Stomach (tissue), 9 donors: ENCODE results near the gene ZBTB37. TPM values are rescaled to one million over a fixed set of nuclear protein-coding genes. Genes with fewer than 3 reads are reported as not detected.

ENCODE experiments used
- DNase-seq, 2 donors: peaks; one replicate each; pipeline versions ENCODE4 v3.0.0 to v3.0.0-alpha.2; 2013 to 2019
- H3K27ac ChIP-seq, 5 donors: fragments of 200-600 bp in 4 of 5; sonication (generic) in 4 of 5; one replicate each; pipeline ENCODE4 v1.5.1; 2013 to 2019; ENCODE audit warnings: mild to moderate bottlenecking in 1 of 5, moderate library complexity in 1 of 5
- H3K27me3 ChIP-seq, 3 donors: fragments of 200-600 bp; sonication (generic); one replicate each; pipeline ENCODE4 v1.5.1; 2017 to 2019; ENCODE audit warnings: mixed run types in 1 of 3
- H3K36me3 ChIP-seq, 4 donors: fragments of 200-600 bp; sonication (generic); 1 replicate in 3 of 4; 2 replicates in 1 of 4; pipeline ENCODE4 v1.5.1; 2016 to 2019
- H3K4me1 ChIP-seq, 4 donors: fragments of 200-600 bp; sonication (generic); one replicate each; pipeline ENCODE4 v1.5.1; 2016 to 2019
- H3K4me3 ChIP-seq, 4 donors: fragments of 200-600 bp; sonication (generic) in 3 of 4; one replicate each; pipeline ENCODE4 v1.5.1; 2016 to 2019; ENCODE audit warnings: mild to moderate bottlenecking in 1 of 4
- H3K9me3 ChIP-seq, 4 donors: fragments of 200-600 bp; sonication (generic); one replicate each; pipeline ENCODE4 v1.5.1; 2016 to 2019
- EP300 ChIP-seq: sonication (generic); formaldehyde crosslinking; IDR thresholded peaks from one replicate; pipeline ENCODE4 v1.6.1; 2017; ENCODE audit warnings: antibody characterized with exemption
- POLR2A ChIP-seq, 4 donors: fragments of 450-650 bp; IDR thresholded peaks; one replicate each; pipeline ENCODE4 v1.6.1; 2016; ENCODE audit warnings: antibody characterized with exemption in 4 of 4, control low read depth in 2 of 4, mild to moderate bottlenecking in 1 of 4, moderate library complexity in 1 of 4
- POLR2AphosphoS5 ChIP-seq, 3 donors: sonication (generic); formaldehyde crosslinking; IDR thresholded peaks; one replicate each; pipeline ENCODE4 v1.6.1; 2016; ENCODE audit warnings: antibody characterized with exemption in 3 of 3
- WGBS, 5 donors: extraction: QIAGEN DNeasy Blood & Tissue Kit in 3 of 5; methylation state at CpG; one replicate each; pipeline versions ENCODE4 v1.1.5 to v1.1.7; 2013 to 2018; 5-methylcytosine and 5-hydroxymethylcytosine counted together
- intact Hi-C: fragments of 100-400 bp; cut with DNase I; formaldehyde crosslinking; loops from one replicate; pipeline ENCODE4 v1.15.1; 2023; ENCODE audit warnings: low total_unique reads
- polyA plus RNA-seq, 3 donors: library from polyadenylated mRNA; stranded (reverse); fragments of 200-250 nt; gene quantifications; one replicate each; pipeline ENCODE4 v1.2.3, GENCODE V29; 2013
- total RNA-seq, 5 donors: library from RNA; depleted of rRNA; stranded (reverse); fragments of >200 nt; gene quantifications; one replicate each; pipeline versions ENCODE4 v1.1.0 to v1.2.3, GENCODE V29; 2014 to 2016
- TF ChIP-seq, protein P1 (sequence below), 7 experiments: fragments of 450-650 bp in 4 of 7; fragments of 200-600 bp in 3 of 7; sonication (generic) in 3 of 7; IDR thresholded peaks; one replicate each; pipeline ENCODE4 v1.5.1; 2016 to 2019; ENCODE audit warnings: antibody characterized with exemption in 7 of 7, control low read depth in 2 of 7, mild to moderate bottlenecking in 1 of 7
- donor health status: healthy with polysubstance abuse.
- donor health status: Bipolar disorder and iron deficiency.
- donor health status: healthy.

Gene ZBTB37
- total and polyA plus RNA-seq, 8 donors, result 0.29 to 62.9 (median 5.6) TPM

DNA sequence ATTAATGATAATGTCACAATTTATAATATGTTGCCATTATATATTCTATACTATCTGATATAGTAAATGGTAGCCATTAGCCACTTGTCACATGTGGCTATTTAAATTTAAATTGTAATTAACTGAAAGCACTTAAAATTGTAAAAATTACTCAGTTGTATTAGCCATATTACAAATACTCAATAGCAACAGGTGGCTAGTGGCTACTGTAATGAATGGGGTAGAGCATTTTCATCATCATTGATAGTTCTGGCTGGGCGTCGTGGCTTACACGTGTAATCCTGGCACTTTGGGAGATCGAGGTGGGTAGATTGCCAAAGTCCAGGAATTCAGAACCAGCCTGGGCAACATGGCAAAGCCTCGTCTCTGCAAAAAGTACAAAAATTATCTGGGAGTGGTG, 16.5 kb downstream of the ZBTB37 start:
- no peaks in the 10 kb centered on the region for H3K9me3 ChIP-seq
- H3K36me3 ChIP-seq, result peaks cover 10 to 33% (median 25%) of the 10 kb centered on the region in 4 donors
- WGBS, 5 donors, result 90 to 95% (median 95%) methylated on average over 5 of the region's 5 CpGs
- H3K27ac ChIP-seq, result no peak overlapping the region
- no peaks in the 10 kb centered on the region for H3K27me3 ChIP-seq
- TF ChIP-seq POLR2A (IDR thresholded peaks at IDR 0.05) (no peak), EP300 (no peak), POLR2AphosphoS5 (IDR thresholded peaks at IDR 0.05) (no peak)
- TF ChIP-seq, protein P1, sequence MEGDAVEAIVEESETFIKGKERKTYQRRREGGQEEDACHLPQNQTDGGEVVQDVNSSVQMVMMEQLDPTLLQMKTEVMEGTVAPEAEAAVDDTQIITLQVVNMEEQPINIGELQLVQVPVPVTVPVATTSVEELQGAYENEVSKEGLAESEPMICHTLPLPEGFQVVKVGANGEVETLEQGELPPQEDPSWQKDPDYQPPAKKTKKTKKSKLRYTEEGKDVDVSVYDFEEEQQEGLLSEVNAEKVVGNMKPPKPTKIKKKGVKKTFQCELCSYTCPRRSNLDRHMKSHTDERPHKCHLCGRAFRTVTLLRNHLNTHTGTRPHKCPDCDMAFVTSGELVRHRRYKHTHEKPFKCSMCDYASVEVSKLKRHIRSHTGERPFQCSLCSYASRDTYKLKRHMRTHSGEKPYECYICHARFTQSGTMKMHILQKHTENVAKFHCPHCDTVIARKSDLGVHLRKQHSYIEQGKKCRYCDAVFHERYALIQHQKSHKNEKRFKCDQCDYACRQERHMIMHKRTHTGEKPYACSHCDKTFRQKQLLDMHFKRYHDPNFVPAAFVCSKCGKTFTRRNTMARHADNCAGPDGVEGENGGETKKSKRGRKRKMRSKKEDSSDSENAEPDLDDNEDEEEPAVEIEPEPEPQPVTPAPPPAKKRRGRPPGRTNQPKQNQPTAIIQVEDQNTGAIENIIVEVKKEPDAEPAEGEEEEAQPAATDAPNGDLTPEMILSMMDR (IDR thresholded peaks at IDR 0.05), result no peak
- no peak for DNase-seq
- peaks cover 0 to 11% (median 3%) of the 10 kb centered on the region in 4 donors for H3K4me1 ChIP-seq
- H3K4me3 ChIP-seq, result no peak overlapping the region
- intact Hi-C loops, result no loop called here

DNA sequence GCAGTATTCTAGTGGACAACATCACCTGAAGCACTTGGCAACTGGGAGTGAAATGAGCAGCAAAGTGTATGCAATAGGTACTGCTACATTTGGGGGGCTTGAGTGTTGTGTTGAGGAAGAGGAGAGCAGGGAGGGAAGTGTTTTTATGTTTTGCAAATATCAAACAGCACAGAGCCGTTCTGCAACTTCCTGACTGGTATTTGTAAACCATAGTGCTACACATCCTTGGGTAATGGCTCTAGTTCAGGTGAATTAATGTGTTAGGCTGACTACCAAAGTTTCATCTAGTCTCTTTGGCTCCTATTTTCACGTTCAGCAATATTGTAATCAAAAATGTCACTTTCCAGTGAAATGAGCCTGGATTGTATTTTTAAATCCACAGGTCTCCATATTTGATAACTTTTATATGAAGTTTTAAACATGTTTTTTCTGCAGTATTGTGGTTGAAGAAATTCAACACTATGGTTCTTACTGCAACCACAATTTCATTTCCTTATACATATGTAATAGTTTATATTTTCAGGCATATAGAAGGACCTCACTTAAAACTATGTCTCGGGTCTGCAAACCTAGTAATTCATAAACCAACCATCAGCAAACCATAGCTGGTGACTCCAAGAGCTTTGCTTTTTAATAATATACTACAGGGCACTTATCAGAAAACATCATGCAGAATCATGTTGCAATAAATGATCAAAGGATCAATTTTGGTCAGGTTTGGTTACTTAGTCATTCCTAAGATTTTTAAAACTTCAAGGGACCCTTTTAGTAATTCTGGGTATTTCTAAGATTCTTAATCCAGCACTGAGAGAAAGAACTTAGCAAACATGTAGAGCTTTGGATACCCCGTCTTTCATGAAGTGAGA, 18.8 kb downstream of the ZBTB37 start:
- intact Hi-C loops, result no loop called here
- no peak for DNase-seq
- peaks cover 10 to 30% (median 20%) of the 10 kb centered on the region in 4 donors for H3K36me3 ChIP-seq
- peaks cover 0 to 11% (median 3%) of the 10 kb centered on the region in 4 donors for H3K4me1 ChIP-seq
- H3K27me3 ChIP-seq, result no peaks in the 10 kb centered on the region
- TF ChIP-seq, protein P1 (IDR thresholded peaks at IDR 0.05), result no peak
- TF ChIP-seq POLR2A (IDR thresholded peaks at IDR 0.05) (no peak), EP300 (no peak), POLR2AphosphoS5 (IDR thresholded peaks at IDR 0.05) (no peak)
- no peak overlapping the region for H3K4me3 ChIP-seq
- H3K9me3 ChIP-seq, result no peaks in the 10 kb centered on the region
- no peak overlapping the region for H3K27ac ChIP-seq
- WGBS, 5 donors, result 69 to 74% (median 73%) methylated on average over 4 of the region's 4 CpGs

- intact Hi-C loops, result no loop called here
- Histone ChIP-seq H3K27me3 (no peaks in the 10 kb centered on the region), H3K9me3 (no peaks in the 10 kb centered on the region), H3K4me1 (peaks cover 0 to 11% (median 3%) of the 10 kb centered on the region in 4 donors), H3K27ac (no peak overlapping the region), H3K36me3 (peaks cover 10 to 30% (median 20%) of the 10 kb centered on the region in 4 donors), H3K4me3 (no peak overlapping the region)
- DNase-seq, result no peak
- WGBS, 5 donors, result 65 to 87% (median 76%) methylated on average over 2 of the region's 2 CpGs
- TF ChIP-seq EP300 (no peak), POLR2AphosphoS5 (IDR thresholded peaks at IDR 0.05) (no peak), POLR2A (IDR thresholded peaks at IDR 0.05) (no peak)
- TF ChIP-seq, protein P1 (IDR thresholded peaks at IDR 0.05), result no peak
Measured at GRCh38 chr1:173887627-173888026, 19.4 kb downstream of the ZBTB37 start.

GRCh38 chr1:173888749-173889148, 20.6 kb downstream of the ZBTB37 start:
- Histone ChIP-seq H3K4me3 (no peak overlapping the region), H3K27me3 (no peaks in the 10 kb centered on the region), H3K36me3 (peaks cover 10 to 30% (median 20%) of the 10 kb centered on the region in 4 donors), H3K9me3 (no peaks in the 10 kb centered on the region), H3K27ac (no peak overlapping the region), H3K4me1 (peaks cover 0 to 11% (median 3%) of the 10 kb centered on the region in 4 donors)
- intact Hi-C loops, result no loop called here
- TF ChIP-seq POLR2A (IDR thresholded peaks at IDR 0.05) (no peak), POLR2AphosphoS5 (IDR thresholded peaks at IDR 0.05) (no peak), EP300 (no peak)
- TF ChIP-seq, protein P1 (IDR thresholded peaks at IDR 0.05), result no peak
- no peak for DNase-seq
